Coronary artery (tissue), 2 donors: ENCODE measurements around the gene PELI2.

Source experiments
- DNase-seq: peaks from one replicate; pipeline ENCODE4 v3.0.0-alpha.2; 2017; ENCODE audit warnings: low spot score
- H3K27ac ChIP-seq, 2 donors: fragments of 200-600 bp; sonication (generic); one replicate each; pipeline ENCODE4 v1.5.1; 2016 to 2019
- H3K4me3 ChIP-seq: fragments of 200-600 bp; sonication (generic); 2 replicates; pipeline ENCODE4 v1.5.1; 2016; ENCODE audit warnings: mild to moderate bottlenecking, moderate library complexity
- CTCF ChIP-seq: fragments of 200-600 bp; sonication (generic); IDR thresholded peaks from one replicate; pipeline ENCODE4 v1.5.1; 2019; ENCODE audit warnings: antibody characterized with exemption

PELI2 gene

DNA sequence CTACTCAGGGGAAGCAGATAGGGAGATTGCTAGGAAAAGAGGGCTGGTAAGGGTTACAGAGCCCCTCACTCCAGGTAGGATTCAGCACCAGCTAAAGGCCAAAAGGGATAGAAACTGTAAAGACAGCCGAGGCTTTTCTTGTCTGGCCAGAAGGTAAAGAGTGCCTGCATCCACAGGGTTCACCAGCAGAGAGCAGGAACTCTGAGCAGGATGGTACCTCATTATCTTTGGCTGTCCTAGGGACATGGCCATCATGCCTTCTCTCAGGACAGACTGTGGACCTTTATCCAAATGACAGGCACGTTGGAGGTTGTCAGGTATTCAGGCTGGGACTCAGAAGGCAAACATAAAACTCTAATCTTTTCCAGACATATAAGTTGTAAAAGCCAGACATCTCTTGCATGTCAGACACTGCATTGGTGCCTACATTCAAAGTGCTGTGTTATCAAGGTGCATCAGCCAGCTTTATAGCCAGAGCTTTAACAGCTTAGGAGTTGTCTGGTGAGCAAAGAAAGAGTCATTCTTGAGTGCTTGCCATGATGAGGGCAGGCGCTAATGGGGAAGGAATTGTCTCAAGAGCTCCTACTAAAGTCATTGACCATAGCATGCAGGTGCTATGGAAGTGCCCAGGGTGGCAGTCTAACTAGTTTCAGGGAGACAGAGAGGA is 89.5 kb downstream of the PELI2 start:
- no peak for TF ChIP-seq CTCF
- no peak overlapping the region for H3K4me3 ChIP-seq
- H3K27ac ChIP-seq: no peak overlapping the region
- no peak for DNase-seq

DNA sequence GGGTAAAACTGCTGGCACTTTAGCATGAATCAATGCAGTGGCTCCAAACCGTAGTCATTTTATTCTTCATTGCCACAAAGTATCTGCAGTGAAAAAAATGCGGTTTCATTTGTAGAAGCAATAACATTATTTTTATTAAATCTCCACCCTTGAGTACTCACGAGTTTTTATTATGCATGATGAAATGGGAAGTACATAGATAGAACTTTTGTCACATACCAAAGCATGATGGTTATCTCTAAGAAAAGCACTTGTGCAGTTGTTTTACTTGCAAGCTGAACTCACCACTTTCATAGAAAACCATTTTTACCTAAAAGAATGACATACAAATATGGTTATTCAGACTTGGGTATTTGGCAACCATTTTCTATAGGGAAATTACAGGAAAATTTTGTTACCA is 90.3 kb downstream of the PELI2 start:
- no peak for TF ChIP-seq CTCF
- DNase-seq: no peak
- no peak overlapping the region for H3K4me3 ChIP-seq
- no peak overlapping the region for H3K27ac ChIP-seq

DNA sequence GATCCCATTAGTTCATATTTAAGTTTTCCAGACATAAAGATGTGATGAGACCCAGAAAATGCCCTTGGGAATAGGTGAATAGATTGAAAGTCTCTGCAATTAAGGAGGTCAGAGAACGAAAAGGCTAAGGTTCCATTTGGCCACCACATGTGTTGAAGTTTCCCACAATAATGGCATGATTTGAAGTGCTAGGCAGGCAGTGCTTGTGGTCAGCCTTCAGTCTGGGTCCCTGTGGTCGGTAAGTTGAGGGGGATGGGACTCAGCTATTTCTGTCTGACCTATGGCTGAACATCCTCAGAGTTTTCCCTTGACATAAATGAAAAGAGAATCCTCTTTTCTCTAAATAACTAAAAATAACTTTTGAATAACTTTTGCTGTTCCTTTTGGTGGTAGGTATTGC is 92.4 kb downstream of the PELI2 start:
- DNase-seq: no peak
- Histone ChIP-seq H3K27ac (no peak overlapping the region), H3K4me3 (no peak overlapping the region)
- no peak for TF ChIP-seq CTCF

DNA sequence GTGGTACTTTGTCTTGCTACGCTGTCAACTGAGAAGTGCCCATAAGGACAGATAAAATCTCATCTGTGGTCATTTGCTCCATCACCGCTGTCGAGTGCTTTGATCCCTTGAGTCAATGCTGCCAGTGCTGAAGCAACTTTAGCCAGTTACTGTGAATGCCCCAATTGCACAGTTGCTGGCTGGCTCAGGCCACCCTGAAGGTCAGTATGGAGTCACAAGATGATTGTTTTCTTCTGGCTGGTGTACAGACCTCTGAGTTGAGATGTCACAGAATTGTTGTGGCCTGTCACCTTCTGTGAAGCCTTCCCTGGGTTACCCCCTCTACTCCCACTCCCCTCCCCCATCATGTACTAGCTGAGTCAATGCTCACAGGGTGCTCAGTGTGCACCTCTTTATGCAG is 92.9 kb downstream of the PELI2 start:
- DNase-seq: no peak
- no peak overlapping the region for H3K27ac ChIP-seq
- TF ChIP-seq CTCF: no peak
- H3K4me3 ChIP-seq: no peak overlapping the region

DNA sequence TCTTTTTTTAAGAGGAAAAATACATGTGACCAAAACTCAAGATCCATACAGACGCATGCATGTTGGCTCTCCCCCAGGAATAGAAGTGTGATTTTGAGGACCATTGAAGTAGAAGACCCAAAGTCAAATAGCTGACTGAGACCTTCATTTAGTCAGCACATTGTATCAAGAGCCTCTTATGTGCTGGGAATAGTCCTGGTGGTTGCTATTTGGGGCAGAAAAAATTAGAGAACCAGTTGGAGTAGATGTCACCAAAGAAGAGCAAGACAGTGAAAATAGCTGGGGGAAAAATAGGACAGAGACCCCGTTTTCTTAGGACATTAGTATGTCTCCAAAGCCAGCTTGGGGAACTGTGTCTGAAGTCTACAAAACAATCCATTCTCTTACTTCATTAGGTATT is 93.6 kb downstream of the PELI2 start:
- TF ChIP-seq CTCF: no peak
- DNase-seq: no peak
- Histone ChIP-seq H3K27ac (no peak overlapping the region), H3K4me3 (no peak overlapping the region)

DNA sequence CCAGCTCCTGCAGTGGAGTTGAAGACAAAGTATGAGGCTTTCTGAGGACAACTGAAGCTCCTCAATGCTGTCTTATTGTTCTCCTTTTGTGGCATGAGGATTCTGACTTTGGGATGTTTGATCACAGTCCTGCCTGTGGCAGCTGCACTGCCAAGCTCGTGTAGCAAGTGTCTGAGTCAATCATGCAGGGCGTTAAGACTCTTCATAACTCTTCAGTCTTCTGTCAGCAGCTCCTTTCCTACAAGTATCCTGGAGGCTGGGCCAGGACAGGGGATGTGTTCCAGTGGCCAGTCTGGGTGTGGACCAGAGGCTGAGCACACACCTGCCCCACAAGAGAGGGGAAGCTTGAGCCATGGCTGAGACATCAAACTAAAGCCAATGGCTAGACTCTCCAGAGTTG is 94.3 kb downstream of the PELI2 start:
- no peak for TF ChIP-seq CTCF
- DNase-seq: no peak

DNA sequence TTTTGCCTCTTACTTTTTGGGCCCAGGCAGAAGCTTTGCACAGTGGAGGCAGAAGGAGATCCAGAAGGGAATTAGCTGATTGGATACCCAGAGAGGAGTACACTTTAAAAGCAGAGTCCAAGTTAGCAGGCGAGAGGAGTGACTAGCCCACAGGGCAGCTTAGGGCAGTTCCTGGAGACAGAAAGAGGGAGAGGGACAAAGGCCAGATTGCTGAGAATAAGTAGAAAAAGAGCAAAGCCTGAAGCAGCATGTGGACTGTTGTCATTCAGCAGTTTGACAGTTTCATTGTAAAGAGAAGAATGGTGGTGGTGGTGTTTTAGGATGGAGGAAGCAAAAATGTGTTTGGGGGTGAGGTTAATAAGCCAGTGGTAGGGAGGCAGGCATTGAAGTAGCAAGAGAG is 95.1 kb downstream of the PELI2 start:
- TF ChIP-seq CTCF: no peak
- DNase-seq: no peak
- H3K4me3 ChIP-seq: no peak overlapping the region
- no peak overlapping the region for H3K27ac ChIP-seq

More for the DNA sequence above, 94.3 kb downstream of the PELI2 start:
- H3K4me3 ChIP-seq: no peak overlapping the region
- no peak overlapping the region for H3K27ac ChIP-seq
